Keratinocyte (primary cell): ENCODE measurements around the gene BNC2. TPM values are rescaled to one million over a fixed set of nuclear protein-coding genes. Genes with fewer than 3 reads are reported as not detected.
A peak's percentile ranks its signal among the peaks of the same experiment; 100 is the strongest.

Experiments
- DNase-seq: peaks from one replicate; pipeline ENCODE4 v3.0.0-alpha.2; 2011; ENCODE audit warnings: low read depth, missing footprints, low spot score
- FAIRE-seq: peaks from 2 replicates; lab custom pipeline; 2011; peaks lifted over from hg19 to GRCh38; lab: Jason Lieb, UNC
- H2AFZ ChIP-seq: 2 replicates; pipeline ENCODE4 v1.6.0; 2012; ENCODE audit warnings: low read length, control low read depth, inconsistent platforms; ENCODE audit not compliant: control insufficient read depth
- H3K27ac ChIP-seq: 2 replicates; pipeline ENCODE4 v1.5.1; 2011; ENCODE audit warnings: low read length; ENCODE audit not compliant: control insufficient read depth, insufficient read depth
- H3K27me3 ChIP-seq: 3 replicates; pipeline ENCODE4 v1.6.0; 2011; ENCODE audit warnings: low read length; ENCODE audit not compliant: control insufficient read depth, insufficient read depth; ENCODE audit errors: extremely low read depth
- H3K36me3 ChIP-seq, 2 experiments: 2 replicates in 1 of 2; 3 replicates in 1 of 2; pipeline ENCODE4 v1.5.1; 2011; ENCODE audit warnings: low read length in 2 of 2, mild to moderate bottlenecking in 1 of 2; ENCODE audit not compliant: control insufficient read depth in 2 of 2, insufficient read depth in 2 of 2; ENCODE audit errors: extremely low read depth in 1 of 2
- H3K4me1 ChIP-seq: 3 replicates; pipeline ENCODE4 v1.5.1; 2011; ENCODE audit warnings: low read length; ENCODE audit not compliant: control insufficient read depth, insufficient read depth; ENCODE audit errors: extremely low read depth
- H3K4me2 ChIP-seq: 3 replicates; pipeline ENCODE4 v1.6.0; 2011; ENCODE audit warnings: low read depth, low read length; ENCODE audit not compliant: control insufficient read depth, insufficient read depth; ENCODE audit errors: extremely low read depth
- H3K4me3 ChIP-seq, 3 experiments: fragments of 200-600 bp in 1 of 3; sonication (generic) in 1 of 3; 2 replicates in 2 of 3; 3 replicates in 1 of 3; pipeline ENCODE4 v1.5.1; 2011 to 2016; ENCODE audit warnings: low read length in 3 of 3, mild to moderate bottlenecking in 3 of 3, control low read depth in 2 of 3, inconsistent platforms in 1 of 3, low read depth in 1 of 3, mixed read lengths in 1 of 3, mixed run types in 1 of 3, moderate library complexity in 1 of 3; ENCODE audit not compliant: control insufficient read depth in 2 of 3, insufficient read depth in 2 of 3; ENCODE audit errors: extremely low read depth in 1 of 3
- H3K79me2 ChIP-seq: 2 replicates; pipeline ENCODE4 v1.6.0; 2012; ENCODE audit warnings: low read length; ENCODE audit not compliant: control insufficient read depth, insufficient read depth
- H3K9ac ChIP-seq: 3 replicates; pipeline ENCODE4 v1.6.0; 2011; ENCODE audit warnings: low read length; ENCODE audit not compliant: control insufficient read depth, insufficient read depth; ENCODE audit errors: extremely low read depth
- H3K9me1 ChIP-seq: 3 replicates; pipeline ENCODE4 v1.6.0; 2011; ENCODE audit warnings: low read length; ENCODE audit not compliant: control insufficient read depth, insufficient read depth; ENCODE audit errors: extremely low read depth
- H3K9me3 ChIP-seq: 2 replicates; pipeline ENCODE4 v1.5.1; 2012; ENCODE audit warnings: low read depth, low read length; ENCODE audit not compliant: control insufficient read depth
- H4K20me1 ChIP-seq: 3 replicates; pipeline ENCODE4 v1.6.0; 2011; ENCODE audit warnings: low read length; ENCODE audit not compliant: control insufficient read depth, insufficient read depth; ENCODE audit errors: extremely low read depth
- CTCF ChIP-seq, 3 experiments: IDR thresholded peaks in 1 of 3; conservative IDR thresholded peaks in 1 of 3; optimal IDR thresholded peaks in 1 of 3; 2 replicates in 2 of 3; 3 replicates in 1 of 3; pipeline versions ENCODE3 to v1.5.1; 2011; ENCODE audit warnings: low read length in 3 of 3, mild to moderate bottlenecking in 3 of 3, moderate library complexity in 2 of 3, control low read depth in 1 of 3, inconsistent platforms in 1 of 3; ENCODE audit not compliant: insufficient read depth in 2 of 3; ENCODE audit errors: extremely low read depth in 1 of 3
- EZH2 ChIP-seq: IDR thresholded peaks from one replicate; pipeline ENCODE4 v1.6.1; 2012; ENCODE audit warnings: inconsistent platforms, mild to moderate bottlenecking, low read length, moderate library complexity
- dilution Hi-C: fragments of 300-500 bp; cut with MboI; formaldehyde crosslinking; loops from one replicate; pipeline ENCODE4 v1.7.0; 2020; ENCODE audit warnings: low sequenced_read_pairs; ENCODE audit not compliant: extremely low pct_ligation_motif_present
- polyA plus RNA-seq, 5 experiments: library from polyadenylated mRNA; depleted of rRNA in 3 of 5; stranded (reverse) in 3 of 5; stranded (forward) in 1 of 5; unstranded in 1 of 5; fragments of >200 nt; gene quantifications; 1 replicate in 1 of 5; 2 replicates in 3 of 5; 3 replicates in 1 of 5; pipeline versions ENCODE4 v1.2.1 to v1.2.3, GENCODE V29; 2011 to 2012; ENCODE audit warnings: missing spikeins in 2 of 5, low read depth in 1 of 5, low replicate concordance in 1 of 5

Gene BNC2
- polyA plus RNA-seq, 1 donor (not counting 4 experiments of a cell fraction or from before 2014, with no cell fraction given) = 1.1 TPM

- dilution Hi-C loops = no loop called here
- Histone ChIP-seq H3K9me1 (no peaks in the 10 kb centered on the region), H3K4me1 (no peaks in the 10 kb centered on the region), H3K27me3 (no peaks in the 10 kb centered on the region), H3K4me3 (no peak overlapping the region), H2AFZ (no peak overlapping the region), H3K27ac (no peak overlapping the region), H3K9ac (no peak overlapping the region), H3K79me2 (no peaks in the 10 kb centered on the region), H4K20me1 (no peaks in the 10 kb centered on the region), H3K4me2 (no peak overlapping the region), H3K36me3 (no peaks in the 10 kb centered on the region), H3K9me3 (no peaks in the 10 kb centered on the region)
- no peak for DNase-seq
- no peak for TF ChIP-seq CTCF (optimal IDR thresholded peaks at IDR 0.05 in 1 of 3, IDR thresholded peaks at IDR 0.05 in 1 of 3, conservative IDR thresholded peaks at IDR 0.05 in 1 of 3; ENCODE audit: extremely low read depth in 1 of 3, insufficient read depth in 2 of 3, low read length in 3 of 3)
- no peak for TF ChIP-seq EZH2
- no peak for FAIRE-seq
Measured at GRCh38 chr9:16417749-16418148, 452.7 kb downstream of the BNC2 start.

- Histone ChIP-seq H3K9me3 (no peaks in the 10 kb centered on the region), H4K20me1 (no peaks in the 10 kb centered on the region), H3K9me1 (no peaks in the 10 kb centered on the region), H3K4me1 (no peaks in the 10 kb centered on the region), H3K27me3 (no peaks in the 10 kb centered on the region), H3K4me3 (no peak overlapping the region), H3K9ac (no peak overlapping the region), H2AFZ (no peak overlapping the region), H3K36me3 (no peaks in the 10 kb centered on the region), H3K27ac (no peak overlapping the region), H3K4me2 (no peak overlapping the region), H3K79me2 (no peaks in the 10 kb centered on the region)
- no peak for TF ChIP-seq CTCF (optimal IDR thresholded peaks at IDR 0.05 in 1 of 3, IDR thresholded peaks at IDR 0.05 in 1 of 3, conservative IDR thresholded peaks at IDR 0.05 in 1 of 3; ENCODE audit: extremely low read depth in 1 of 3, insufficient read depth in 2 of 3, low read length in 3 of 3)
- no peak for TF ChIP-seq EZH2
- peak; percentile 26 for FAIRE-seq
- dilution Hi-C loops = no loop called here
- no peak for DNase-seq
Measured at GRCh38 chr9:16417161-16417560, 453.3 kb downstream of the BNC2 start.
